Trophoblast cell (in vitro differentiated cells and primary cell): ENCODE results near the gene POLE4.

Experiments
- DNase-seq, 2 donors: peaks; one replicate each; pipeline ENCODE4 v3.0.0-alpha.2; 2016
- H2AFZ ChIP-seq: 2 replicates; pipeline ENCODE4 v1.6.1; 2013; ENCODE audit warnings: low read length, moderate library complexity, mild to moderate bottlenecking; ENCODE audit not compliant: insufficient read depth, poor library complexity
- H2AK5ac ChIP-seq: 2 replicates; pipeline ENCODE4 v1.6.1; 2013; ENCODE audit warnings: mild to moderate bottlenecking, low read length
- H2BK120ac ChIP-seq: 2 replicates; pipeline ENCODE4 v1.6.1; 2013; ENCODE audit warnings: low read length, mild to moderate bottlenecking, moderate library complexity; ENCODE audit not compliant: insufficient read depth, poor library complexity
- H2BK12ac ChIP-seq: 2 replicates; pipeline ENCODE4 v1.6.1; 2013; ENCODE audit warnings: mild to moderate bottlenecking, low read length, moderate library complexity
- H2BK5ac ChIP-seq: 2 replicates; pipeline ENCODE4 v1.6.1; 2013; ENCODE audit warnings: low read length, low read depth, moderate library complexity, mild to moderate bottlenecking; ENCODE audit not compliant: poor library complexity
- H3K14ac ChIP-seq: 2 replicates; pipeline ENCODE4 v1.6.1; 2013; ENCODE audit warnings: mild to moderate bottlenecking, low read length
- H3K18ac ChIP-seq: 2 replicates; pipeline ENCODE4 v1.6.1; 2013; ENCODE audit warnings: mild to moderate bottlenecking, low read length
- H3K23ac ChIP-seq: 2 replicates; pipeline ENCODE4 v1.6.1; 2013; ENCODE audit warnings: low read length
- H3K27ac ChIP-seq: 2 replicates; pipeline ENCODE4 v1.5.1; 2013; ENCODE audit warnings: low read depth, mild to moderate bottlenecking, inconsistent platforms, low read length, moderate library complexity
- H3K27me3 ChIP-seq: 2 replicates; pipeline ENCODE4 v1.6.1; 2013; ENCODE audit warnings: inconsistent platforms, mild to moderate bottlenecking, low read length, moderate library complexity; ENCODE audit not compliant: insufficient read depth
- H3K36me3 ChIP-seq, 2 experiments: 1 replicate in 1 of 2; 2 replicates in 1 of 2; pipeline ENCODE4 v1.6.1; 2013; ENCODE audit warnings: low read length in 2 of 2, mild to moderate bottlenecking in 2 of 2, moderate library complexity in 1 of 2; ENCODE audit not compliant: insufficient read depth in 2 of 2, control insufficient read depth in 1 of 2
- H3K4ac ChIP-seq: 2 replicates; pipeline ENCODE4 v1.6.1; 2013; ENCODE audit warnings: low read depth, mild to moderate bottlenecking, low read length, moderate library complexity
- H3K4me1 ChIP-seq, 2 experiments: 1 replicate in 1 of 2; 2 replicates in 1 of 2; pipeline ENCODE4 v1.6.1; 2013; ENCODE audit warnings: low read length in 2 of 2, mild to moderate bottlenecking in 2 of 2, moderate library complexity in 1 of 2; ENCODE audit not compliant: insufficient read depth in 2 of 2, control insufficient read depth in 1 of 2
- H3K4me2 ChIP-seq: 2 replicates; pipeline ENCODE4 v1.6.1; 2013; ENCODE audit warnings: inconsistent platforms, mild to moderate bottlenecking, low read length, moderate library complexity
- H3K4me3 ChIP-seq: 2 replicates; pipeline ENCODE4 v1.5.1; 2013; ENCODE audit warnings: mild to moderate bottlenecking, low read depth, low read length, inconsistent platforms
- H3K79me1 ChIP-seq: one replicate; pipeline ENCODE4 v1.6.1; 2013; ENCODE audit warnings: low read length
- H3K79me2 ChIP-seq: 2 replicates; pipeline ENCODE4 v1.6.1; 2013; ENCODE audit warnings: low read length, mild to moderate bottlenecking; ENCODE audit not compliant: control insufficient read depth, insufficient read depth, poor library complexity
- H3K9ac ChIP-seq: 2 replicates; pipeline ENCODE4 v1.6.1; 2013; ENCODE audit warnings: mild to moderate bottlenecking, low read length
- H3K9me3 ChIP-seq: 2 replicates; pipeline ENCODE4 v1.6.1; 2013; ENCODE audit warnings: low read depth, mild to moderate bottlenecking, control low read depth, inconsistent platforms, low read length; ENCODE audit not compliant: insufficient read depth
- H4K12ac ChIP-seq: 2 replicates; pipeline ENCODE4 v1.6.1; 2013; ENCODE audit warnings: low read depth, mild to moderate bottlenecking, low read length, moderate library complexity
- H4K8ac ChIP-seq: 2 replicates; pipeline ENCODE4 v1.6.1; 2013; ENCODE audit warnings: low read depth, mild to moderate bottlenecking, low read length, moderate library complexity
- H4K91ac ChIP-seq: one replicate; pipeline ENCODE4 v1.6.1; 2013; ENCODE audit warnings: low read depth, mild to moderate bottlenecking, low read length, moderate library complexity
- WGBS: extraction: QIAGEN DNeasy Blood & Tissue Kit; methylation state at CpG from one replicate; pipeline ENCODE4 v1.1.7; 2013; ENCODE audit warnings: missing lambda C conversion rate; ENCODE audit not compliant: insufficient read length, insufficient coverage; ENCODE audit errors: extremely low coverage; 5-methylcytosine and 5-hydroxymethylcytosine counted together

The POLE4 gene

GRCh38 chr2:74942263-74942662, 16.2 kb upstream of the POLE4 start:
- WGBS: no CpG with 5 or more reads among the region's 5 CpGs
- Histone ChIP-seq H3K4me1 (peaks cover 0 to 2% of the 10 kb centered on the region in 2 experiments), H2BK5ac (no peak overlapping the region), H2AK5ac (no peak overlapping the region), H3K4ac (no peak overlapping the region), H3K79me2 (no peaks in the 10 kb centered on the region), H3K18ac (no peak overlapping the region), H3K79me1 (no peaks in the 10 kb centered on the region), H4K12ac (no peak overlapping the region), H2BK12ac (no peak overlapping the region), H4K91ac (no peak overlapping the region), H3K23ac (no peak overlapping the region), H3K4me3 (no peak overlapping the region), H3K14ac (no peak overlapping the region), H3K9ac (no peak overlapping the region), H4K8ac (no peak overlapping the region), H2AFZ (no peak overlapping the region), H2BK120ac (no peak overlapping the region), H3K4me2 (no peak overlapping the region), H3K27ac (no peak overlapping the region), H3K9me3 (no peaks in the 10 kb centered on the region), H3K27me3 (no peaks in the 10 kb centered on the region), H3K36me3 (no peaks in the 10 kb centered on the region)
- no peak for DNase-seq

- H3K18ac ChIP-seq: no peak overlapping the region
- no peak overlapping the region for H2AFZ ChIP-seq
- no peak overlapping the region for H4K12ac ChIP-seq
- H3K14ac ChIP-seq: no peak overlapping the region
- no peaks in the 10 kb centered on the region for H3K79me1 ChIP-seq
- no peak for DNase-seq
- H4K8ac ChIP-seq: no peak overlapping the region
- no peak overlapping the region for H3K9ac ChIP-seq
- H2BK5ac ChIP-seq: no peak overlapping the region
- no peaks in the 10 kb centered on the region for H3K27me3 ChIP-seq
- no peak overlapping the region for H3K4ac ChIP-seq
- H3K23ac ChIP-seq: no peak overlapping the region
- H2BK12ac ChIP-seq: no peak overlapping the region
- no peak overlapping the region for H4K91ac ChIP-seq
- H3K79me2 ChIP-seq: no peaks in the 10 kb centered on the region
- H3K27ac ChIP-seq: no peak overlapping the region
- no peak overlapping the region for H2BK120ac ChIP-seq
- no peak overlapping the region for H3K4me2 ChIP-seq
- WGBS: no CpG with 5 or more reads among the region's 4 CpGs
- H2AK5ac ChIP-seq: no peak overlapping the region
- H3K4me3 ChIP-seq: no peak overlapping the region
- H3K4me1 ChIP-seq: peaks cover 6 to 9% of the 10 kb centered on the region in 2 experiments
- H3K9me3 ChIP-seq: peaks cover 6% of the 10 kb centered on the region
- H3K36me3 ChIP-seq: no peaks in the 10 kb centered on the region
Measured at GRCh38 chr2:74944987-74945787, 13.3 kb upstream of the POLE4 start.

DNA sequence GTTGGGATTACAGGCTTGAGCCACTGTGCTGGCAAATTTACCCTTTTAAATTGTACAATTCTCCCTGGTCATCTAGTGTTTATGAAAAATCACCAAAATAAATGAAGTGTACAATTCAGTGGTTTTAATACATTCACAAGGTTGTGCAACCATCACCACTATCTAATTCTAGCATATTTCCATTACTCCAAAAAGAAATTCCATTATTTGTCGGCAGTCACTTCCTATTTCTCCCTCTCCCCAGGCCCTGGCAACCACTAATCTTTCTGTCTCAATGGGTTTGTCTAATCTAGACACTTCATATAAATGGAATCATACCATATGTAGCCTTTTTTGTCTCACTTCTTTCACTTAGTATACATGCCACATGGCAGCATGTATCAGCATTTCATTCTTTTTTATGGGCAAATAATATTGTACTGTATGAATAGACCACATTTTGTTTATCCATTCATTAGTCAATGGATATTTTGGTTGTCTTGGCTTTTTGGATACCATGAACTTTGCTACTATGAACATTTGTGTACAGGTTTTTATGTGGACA, 12.6 kb upstream of the POLE4 start:
- H3K36me3 ChIP-seq: no peaks in the 10 kb centered on the region

GRCh38 chr2:74947703-74948102, 10.7 kb upstream of the POLE4 start:
- no peak overlapping the region for H3K27ac ChIP-seq
- no CpG with 5 or more reads among the region's 4 CpGs for WGBS
- no peaks in the 10 kb centered on the region for H3K27me3 ChIP-seq
- peaks cover 0 to 2% of the 10 kb centered on the region in 2 experiments for H3K36me3 ChIP-seq
- H3K4me2 ChIP-seq: no peak overlapping the region
- DNase-seq: no peak
- H4K91ac ChIP-seq: no peak overlapping the region
- H2BK12ac ChIP-seq: no peak overlapping the region
- H3K9me3 ChIP-seq: peaks cover 8% of the 10 kb centered on the region
- H2AK5ac ChIP-seq: no peak overlapping the region
- H3K4me3 ChIP-seq: no peak overlapping the region
- H3K4ac ChIP-seq: no peak overlapping the region
- no peak overlapping the region for H2AFZ ChIP-seq
- H3K79me1 ChIP-seq: no peaks in the 10 kb centered on the region
- H4K8ac ChIP-seq: no peak overlapping the region
- H2BK5ac ChIP-seq: no peak overlapping the region
- peaks cover 6% of the 10 kb centered on the region in 2 experiments for H3K4me1 ChIP-seq
- H3K9ac ChIP-seq: no peak overlapping the region
- H3K18ac ChIP-seq: no peak overlapping the region
- H3K23ac ChIP-seq: no peak overlapping the region
- no peak overlapping the region for H2BK120ac ChIP-seq
- no peak overlapping the region for H3K14ac ChIP-seq
- H4K12ac ChIP-seq: no peak overlapping the region
- H3K79me2 ChIP-seq: no peaks in the 10 kb centered on the region

More for the DNA sequence above, 12.6 kb upstream of the POLE4 start:
- H3K27me3 ChIP-seq: no peaks in the 10 kb centered on the region
- H4K8ac ChIP-seq: no peak overlapping the region
- H4K91ac ChIP-seq: no peak overlapping the region
- no peaks in the 10 kb centered on the region for H3K79me1 ChIP-seq
- H2BK120ac ChIP-seq: no peak overlapping the region
- H3K27ac ChIP-seq: no peak overlapping the region
- H3K4me3 ChIP-seq: no peak overlapping the region
- H3K18ac ChIP-seq: no peak overlapping the region
- no peak overlapping the region for H3K4ac ChIP-seq
- no peak overlapping the region for H4K12ac ChIP-seq
- no peak overlapping the region for H2BK12ac ChIP-seq
- H2AFZ ChIP-seq: no peak overlapping the region
- no peaks in the 10 kb centered on the region for H3K79me2 ChIP-seq
- no peak overlapping the region for H3K14ac ChIP-seq
- H3K9me3 ChIP-seq: peaks cover 6% of the 10 kb centered on the region
- H2BK5ac ChIP-seq: no peak overlapping the region
- WGBS: no CpG with 5 or more reads among the region's 1 CpG
- no peak overlapping the region for H3K23ac ChIP-seq
- H3K4me2 ChIP-seq: no peak overlapping the region
- peaks cover 6 to 9% of the 10 kb centered on the region in 2 experiments for H3K4me1 ChIP-seq
- no peak overlapping the region for H3K9ac ChIP-seq
- no peak for DNase-seq
- H2AK5ac ChIP-seq: no peak overlapping the region
